ENCODE measurements around the gene ABCG2.

DNA sequence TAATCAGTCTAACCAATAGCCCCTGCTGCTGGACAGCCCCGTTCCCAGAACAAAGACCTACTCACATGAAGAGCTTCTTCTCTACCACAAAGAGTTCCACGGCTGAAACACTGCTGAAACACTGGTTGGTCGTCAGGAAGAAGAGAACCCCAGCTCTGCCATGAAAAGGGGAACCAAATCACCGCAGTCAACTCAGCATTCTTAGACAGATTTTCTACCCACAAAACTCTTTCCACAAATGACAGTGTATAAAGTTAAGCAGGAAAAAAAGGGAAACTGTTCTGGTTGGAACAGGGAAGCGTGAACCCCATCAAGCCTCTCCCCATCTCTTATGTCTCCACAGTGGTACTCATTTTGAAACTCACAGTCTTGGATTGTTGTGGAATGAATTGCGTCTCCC lies 57.3 kb downstream of the ABCG2 start:
- TF ChIP-seq, protein P1, sequence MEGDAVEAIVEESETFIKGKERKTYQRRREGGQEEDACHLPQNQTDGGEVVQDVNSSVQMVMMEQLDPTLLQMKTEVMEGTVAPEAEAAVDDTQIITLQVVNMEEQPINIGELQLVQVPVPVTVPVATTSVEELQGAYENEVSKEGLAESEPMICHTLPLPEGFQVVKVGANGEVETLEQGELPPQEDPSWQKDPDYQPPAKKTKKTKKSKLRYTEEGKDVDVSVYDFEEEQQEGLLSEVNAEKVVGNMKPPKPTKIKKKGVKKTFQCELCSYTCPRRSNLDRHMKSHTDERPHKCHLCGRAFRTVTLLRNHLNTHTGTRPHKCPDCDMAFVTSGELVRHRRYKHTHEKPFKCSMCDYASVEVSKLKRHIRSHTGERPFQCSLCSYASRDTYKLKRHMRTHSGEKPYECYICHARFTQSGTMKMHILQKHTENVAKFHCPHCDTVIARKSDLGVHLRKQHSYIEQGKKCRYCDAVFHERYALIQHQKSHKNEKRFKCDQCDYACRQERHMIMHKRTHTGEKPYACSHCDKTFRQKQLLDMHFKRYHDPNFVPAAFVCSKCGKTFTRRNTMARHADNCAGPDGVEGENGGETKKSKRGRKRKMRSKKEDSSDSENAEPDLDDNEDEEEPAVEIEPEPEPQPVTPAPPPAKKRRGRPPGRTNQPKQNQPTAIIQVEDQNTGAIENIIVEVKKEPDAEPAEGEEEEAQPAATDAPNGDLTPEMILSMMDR (IDR thresholded peaks at IDR 0.05) = no peak
- TF ChIP-seq POLR2A (IDR thresholded peaks at IDR 0.05) = no peak

Data from testis (tissue), 2 donors.